ENCODE results near the gene HPS5. TPM values are rescaled to one million over a fixed set of nuclear protein-coding genes. Genes with fewer than 3 reads are reported as not detected.

HPS5 gene
- total RNA-seq, 1 experiment from 2014 or later = 15.4 TPM

GRCh38 chr11:18352581-18352980 lies 30.6 kb upstream of the HPS5 start:
- Mint-ChIP-seq H3K27me3 (ENCODE audit: low read depth) (no peaks in the 10 kb centered on the region), H3K9me3 (no peaks in the 10 kb centered on the region), H3K27ac (no peak overlapping the region), H3K4me3 (no peak overlapping the region), H3K4me1 (no peaks in the 10 kb centered on the region), H3K36me3 (ENCODE audit: insufficient read depth in 1 of 3, low read depth in 3 of 3) (peaks cover 14 to 56% (median 47%) of the 10 kb centered on the region in 3 experiments; a peak in 6 of 7 replicates)
- Histone ChIP-seq H2AFZ (ENCODE audit: low read length) (no peak overlapping the region), H3K23me2 (ENCODE audit: insufficient read length, low read depth, low read length, poor library complexity, severe bottlenecking) (no peaks in the 10 kb centered on the region), H4K20me1 (ENCODE audit: control insufficient read depth, insufficient read depth, insufficient read length) (no peaks in the 10 kb centered on the region), H4K5ac (ENCODE audit: insufficient read length, low read depth, low read length) (no peak overlapping the region), H2AK5ac (ENCODE audit: insufficient read length, low read length) (no peak overlapping the region), H3K56ac (ENCODE audit: insufficient read length, low read depth, low read length) (no peak overlapping the region), H3K27me3 (ENCODE audit: insufficient read depth, low read length) (no peaks in the 10 kb centered on the region), H2BK5ac (ENCODE audit: insufficient read length, low read length) (no peak overlapping the region), H3K79me2 (ENCODE audit: insufficient read depth, low read length) (no peaks in the 10 kb centered on the region), H3K4ac (ENCODE audit: low read depth, low read length) (no peak overlapping the region), H4K91ac (ENCODE audit: insufficient read length, low read depth, low read length) (no peak overlapping the region), H3K4me1 (ENCODE audit: insufficient read depth, low read length) (no peaks in the 10 kb centered on the region), H3K27ac (ENCODE audit: insufficient read length, low read depth, low read length) (no peak overlapping the region), H2BK20ac (ENCODE audit: low read depth, low read length, poor library complexity, severe bottlenecking) (no peak overlapping the region), H4K8ac (replicated peaks; ENCODE audit: insufficient read length, low read depth, low read length) (no peak overlapping the region), H3K14ac (ENCODE audit: insufficient read depth, low read length) (no peak overlapping the region), H3K9me3 (ENCODE audit: control insufficient read depth, low read depth, low read length) (no peaks in the 10 kb centered on the region), H3K18ac (ENCODE audit: insufficient read length, low read depth, low read length) (no peak overlapping the region), H3K79me1 (ENCODE audit: insufficient read depth, low read depth, low read length, poor library complexity, severe bottlenecking) (no peaks in the 10 kb centered on the region), H2BK12ac (ENCODE audit: insufficient read length, low read depth, low read length) (no peak overlapping the region), H3T11ph (ENCODE audit: low read length) (no peak overlapping the region), H3K9ac (ENCODE audit: extremely low read depth, insufficient read length, low read length) (no peak overlapping the region), H2BK15ac (ENCODE audit: low read depth, low read length) (no peak overlapping the region), H3K23ac (ENCODE audit: insufficient read length, low read depth, low read length) (no peak overlapping the region), H3K4me2 (ENCODE audit: insufficient read depth, insufficient read length, low read length) (no peak overlapping the region), H2BK120ac (ENCODE audit: low read depth, low read length, poor library complexity, severe bottlenecking) (no peak overlapping the region)
- no peak for DNase-seq
- no CpG with 5 or more reads among the region's 3 CpGs for WGBS (ENCODE audit: extremely low coverage, insufficient read length, low lambda C conversion rate)
- no peak for TF ChIP-seq CTCF (conservative IDR thresholded peaks at IDR 0.05)

All from H9 (cell line).